Vagina (tissue), 2 donors: ENCODE data around the gene PLA2G7.

Source experiments
- CTCF ChIP-seq, 3 experiments: fragments of 450-650 bp in 2 of 3; fragments of 200-600 bp in 1 of 3; sonication (generic) in 1 of 3; IDR thresholded peaks; one replicate each; pipeline ENCODE4 v1.5.1; 2017 to 2019; ENCODE audit warnings: antibody characterized with exemption in 3 of 3, mild to moderate bottlenecking in 2 of 3, moderate library complexity in 2 of 3
- POLR2A ChIP-seq, 2 donors: fragments of 450-650 bp; IDR thresholded peaks; one replicate each; pipeline ENCODE4 v1.6.1; 2017; ENCODE audit warnings: antibody characterized with exemption in 2 of 2, mild to moderate bottlenecking in 2 of 2, moderate library complexity in 2 of 2

DNA sequence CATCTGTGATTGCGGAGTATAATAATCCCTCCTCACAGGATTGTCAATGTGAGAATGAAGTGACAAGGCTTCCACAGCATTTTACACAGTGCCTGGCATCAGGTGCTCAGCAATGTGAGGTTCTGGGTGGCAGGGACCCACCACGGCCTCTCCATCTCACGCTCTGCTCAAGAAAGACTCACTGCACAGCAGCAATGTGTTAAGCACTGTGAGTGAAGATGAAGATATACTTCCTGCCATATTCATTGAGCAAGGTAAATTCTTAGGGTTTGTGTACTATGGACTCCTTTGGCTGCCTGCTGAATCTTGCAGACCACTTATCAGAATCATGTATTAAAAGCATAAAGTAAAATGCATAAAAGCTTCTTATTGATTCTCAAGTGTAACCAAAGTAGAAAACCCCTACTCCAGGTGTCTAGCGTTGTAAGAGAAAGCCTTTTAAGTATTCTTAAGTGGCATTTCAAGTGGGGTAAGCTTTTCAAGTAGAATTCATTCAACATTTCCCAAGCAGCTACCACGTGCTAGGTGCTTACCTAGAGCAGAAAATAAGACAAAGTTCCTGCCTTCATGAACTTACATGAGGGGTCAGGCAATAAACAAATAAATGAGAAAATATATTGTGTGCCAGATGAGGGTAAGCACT lies 41.0 kb upstream of the PLA2G7 start:
- no peak for TF ChIP-seq CTCF (IDR thresholded peaks at IDR 0.05)
- no peak for TF ChIP-seq POLR2A (IDR thresholded peaks at IDR 0.05)
